Cardiac septum (tissue), 1 donor: ENCODE measurements around the gene GNRH2. TPM values are rescaled to one million over a fixed set of nuclear protein-coding genes. Genes with fewer than 3 reads are reported as not detected.
"Not testable (repeated sequence)": the region's sequence is repeated elsewhere in the genome, so short reads cannot be mapped to it uniquely, and the experiment has no call there.

Experiments
- DNase-seq: peaks from one replicate; pipeline ENCODE4 v3.0.0-alpha.2; 2020; ENCODE audit warnings: low spot score
- intact Hi-C: fragments of 100-400 bp; cut with DNase I; formaldehyde crosslinking; loops from one replicate; pipeline ENCODE4 v1.14.0; 2022
- long read RNA-seq: library from polyadenylated mRNA; unstranded; transcript quantifications from one replicate; pipeline ENCODE4 v2.0.0, GENCODE V29; 2021
- total RNA-seq: library from RNA; stranded (reverse); fragmentation: NEBNext Ultra II Directional; extraction: Animal tissue kit (Norgen Biotek cat#: 25700); gene quantifications from one replicate; pipeline ENCODE4 v1.2.1, GENCODE V29; 2021
- donor health status: DM: no; HTN: no; CAD: no.

GNRH2 gene
- total RNA-seq, result not detected
- long read RNA-seq, result 0 reads

GRCh38 chr20:3043322-3043721, at the start of gene GNRH2:
GNRH2 (plus strand) TSS chr20:3043622; CDS start chr20:3044415, 793 bp downstream.
- no peak for DNase-seq
- intact Hi-C loops, result no loop called here

GRCh38 chr20:2995796-2996195, 47.6 kb upstream of the GNRH2 start:
- intact Hi-C loops, result no loop called here
- DNase-seq, result no peak

GRCh38 chr20:2998728-2999127, 44.7 kb upstream of the GNRH2 start:
- intact Hi-C loops, result no loop called here

DNA sequence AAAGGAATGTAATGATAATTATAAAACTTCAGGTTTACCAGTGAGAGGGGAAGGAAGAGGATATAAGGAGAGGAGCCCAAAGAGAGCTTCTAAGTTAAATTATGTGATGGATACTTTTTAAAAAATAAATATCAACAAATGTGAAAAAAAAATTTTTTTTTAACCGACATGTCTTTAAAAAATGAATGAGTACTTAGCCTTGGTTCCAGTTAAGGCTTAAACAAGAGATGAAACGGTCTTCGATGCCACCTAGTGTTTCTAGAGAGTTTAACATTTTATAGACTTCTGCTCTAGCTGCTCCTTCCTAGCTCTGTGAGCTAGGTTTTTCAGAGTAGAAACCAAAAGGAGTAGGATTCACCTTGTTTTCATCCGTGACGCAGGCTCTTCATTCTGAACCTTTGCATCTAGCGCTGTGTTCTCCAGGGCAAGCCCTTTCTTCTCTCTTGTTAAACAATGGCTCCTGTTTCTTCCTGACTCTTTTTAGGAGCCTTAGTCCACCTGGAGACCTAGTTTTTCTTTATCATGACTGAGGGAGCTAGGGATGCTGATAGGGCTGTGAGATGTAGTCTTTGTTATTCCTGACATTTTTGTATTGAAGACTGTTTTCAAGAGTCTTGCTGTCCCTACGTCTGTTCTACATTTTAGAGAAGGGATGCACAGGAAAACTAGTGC, 42.4 kb upstream of the GNRH2 start:
- intact Hi-C loops, result loop anchor here (5.0 kb wide), 1 partner anchor 244 kb away; no protein-coding TSS in a partner anchor
- DNase-seq, result no peak

More at GRCh38 chr20:2998728-2999127, 44.7 kb upstream of the GNRH2 start:
- DNase-seq, result no peak

DNA sequence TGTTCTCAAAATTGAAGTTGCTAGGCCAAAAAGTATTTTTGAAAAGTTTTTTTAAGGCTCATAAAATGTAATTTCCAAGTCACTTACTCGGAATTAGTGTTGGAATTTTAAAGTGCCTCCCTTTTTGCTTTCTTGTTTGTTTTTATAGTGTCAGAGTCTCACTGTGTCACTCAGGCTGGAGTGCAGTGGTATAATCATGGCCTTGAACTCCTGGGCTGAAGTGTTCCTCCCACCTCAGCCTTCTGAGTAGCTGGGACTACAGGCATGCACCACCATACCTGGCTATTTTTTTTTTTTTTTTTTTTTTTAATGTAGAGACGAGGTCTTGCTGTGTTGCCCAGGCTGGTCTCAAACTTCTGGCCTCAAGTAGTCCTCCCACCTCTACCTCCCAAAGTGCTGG, 40.0 kb upstream of the GNRH2 start:
- intact Hi-C loops, result loop anchor here (5.0 kb wide), 1 partner anchor 246 kb away; no protein-coding TSS in a partner anchor
- DNase-seq, result no peak

- DNase-seq, result no peak
- intact Hi-C loops, result no loop called here
Measured at GRCh38 chr20:3010985-3011723, 32.3 kb upstream of the GNRH2 start.

- intact Hi-C loops, result no loop called here
- no peak for DNase-seq
Measured at GRCh38 chr20:3011752-3012151, 31.7 kb upstream of the GNRH2 start.

GRCh38 chr20:3013771-3014170, 29.7 kb upstream of the GNRH2 start:
- intact Hi-C loops, result no loop called here
- no peak for DNase-seq

DNA sequence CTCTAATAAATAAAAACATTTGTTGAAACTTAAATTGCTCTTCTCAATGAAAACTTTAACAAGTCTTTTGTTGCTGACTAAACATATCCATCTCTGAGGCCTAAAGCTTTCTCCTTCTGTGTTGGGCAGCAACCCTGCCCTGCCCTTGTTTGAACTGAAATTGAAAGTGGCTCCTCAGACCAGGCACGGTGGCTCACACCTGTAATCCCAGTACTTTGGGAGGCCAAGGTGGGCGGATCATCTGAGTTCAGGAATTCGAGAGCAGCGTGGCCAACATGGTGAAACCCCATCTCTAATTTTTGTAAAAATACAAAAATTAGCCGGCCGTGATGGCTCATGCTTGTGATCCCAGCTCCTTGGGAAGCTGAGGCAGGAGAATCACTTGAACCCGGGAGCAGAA, 29.2 kb upstream of the GNRH2 start:
- intact Hi-C loops, result no loop called here
- no peak for DNase-seq

DNA sequence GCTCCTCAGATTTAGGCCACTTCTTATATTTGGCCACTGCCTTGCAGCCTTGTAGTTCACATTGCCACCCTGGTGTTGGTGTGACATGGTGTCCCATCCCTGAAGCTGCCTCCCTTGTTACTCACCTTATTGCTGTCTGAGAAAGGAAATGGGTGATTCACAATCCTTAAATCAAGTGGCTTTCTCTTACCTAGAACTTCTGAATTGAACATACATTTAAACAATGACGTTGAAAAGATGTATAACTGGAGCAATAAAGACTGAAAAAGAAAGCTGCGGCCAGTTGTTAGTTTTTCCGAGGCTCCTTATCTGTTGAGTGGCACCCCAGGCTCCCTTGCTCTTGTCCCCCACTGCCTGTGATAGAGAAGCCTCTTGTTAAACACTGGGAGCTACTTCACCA, 28.8 kb upstream of the GNRH2 start:
- intact Hi-C loops, result no loop called here
- DNase-seq, result no peak

- intact Hi-C loops, DNase-seq: not testable (repeated sequence)
Measured at GRCh38 chr20:3015302-3015701, 28.1 kb upstream of the GNRH2 start.

DNA sequence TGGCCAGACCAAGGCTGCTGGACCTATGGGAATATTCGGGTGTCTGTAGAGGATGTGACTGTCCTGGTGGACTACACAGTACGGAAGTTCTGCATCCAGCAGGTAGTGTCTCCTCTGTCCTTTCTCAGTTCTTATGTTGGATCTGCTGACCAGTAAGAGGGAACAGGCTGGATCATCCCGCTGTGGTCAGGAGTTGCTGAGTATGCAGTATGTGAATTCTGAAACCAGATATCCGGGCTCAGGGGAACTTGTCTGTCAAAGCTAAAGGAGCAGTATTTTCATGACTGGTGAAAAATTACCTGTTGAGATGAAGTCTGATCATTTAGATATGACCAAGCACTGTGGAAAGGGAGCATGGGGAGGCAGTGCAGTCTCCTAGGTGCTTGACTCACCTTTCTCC, 22.1 kb upstream of the GNRH2 start:
- no peak for DNase-seq
- intact Hi-C loops, result no loop called here

- intact Hi-C loops, result no loop called here
- no peak for DNase-seq
Measured at GRCh38 chr20:3021777-3022176, 21.6 kb upstream of the GNRH2 start.

DNA sequence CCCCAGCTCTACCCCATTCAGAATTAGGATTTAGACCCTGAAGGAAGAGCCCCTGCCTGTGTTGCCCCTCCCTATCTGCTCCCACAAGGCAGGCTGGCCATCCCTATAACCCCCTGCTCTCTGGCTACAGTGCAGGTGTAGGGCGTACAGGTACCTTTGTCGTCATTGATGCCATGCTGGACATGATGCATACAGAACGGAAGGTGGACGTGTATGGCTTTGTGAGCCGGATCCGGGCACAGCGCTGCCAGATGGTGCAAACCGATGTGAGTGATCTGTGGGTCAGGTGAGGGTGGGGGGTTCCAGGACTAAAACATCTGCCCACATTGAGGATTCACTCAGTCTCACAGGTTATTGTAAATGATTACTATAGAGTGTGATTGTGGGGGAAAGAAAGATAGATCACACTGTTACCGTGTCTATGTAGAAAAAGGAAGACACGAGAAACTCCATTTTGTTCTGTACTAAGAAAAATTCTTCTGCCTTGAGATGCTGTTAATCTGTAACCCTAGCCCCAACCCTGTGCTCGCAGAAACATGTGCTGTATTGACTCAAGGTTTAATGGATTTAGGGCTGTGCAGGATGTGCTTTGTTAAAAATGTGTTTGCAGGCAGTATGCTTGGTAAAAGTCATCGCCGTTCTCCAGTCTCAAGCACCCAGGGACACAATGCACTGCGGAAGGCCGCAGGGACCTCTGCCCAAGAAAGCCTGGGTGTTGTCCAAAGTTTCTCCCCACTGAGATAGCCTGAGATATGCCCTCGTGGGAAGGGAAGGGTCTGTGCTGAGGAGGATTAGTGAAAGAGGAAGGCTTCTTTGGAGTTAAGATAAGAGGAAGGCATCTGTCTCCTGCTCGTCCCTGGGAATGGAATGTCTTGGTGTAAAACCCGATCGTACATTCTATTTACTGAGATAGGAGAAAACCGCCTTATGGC, 20.6 kb upstream of the GNRH2 start:
- intact Hi-C loops, result not testable (repeated sequence)

GRCh38 chr20:3027987-3028386, 15.4 kb upstream of the GNRH2 start:
- no peak for DNase-seq
- intact Hi-C loops, result no loop called here

More for the DNA sequence above, 20.6 kb upstream of the GNRH2 start:
- DNase-seq, result not testable (repeated sequence)

- intact Hi-C loops, result no loop called here
- DNase-seq, result no peak
Measured at GRCh38 chr20:3031524-3032147, 11.8 kb upstream of the GNRH2 start.

DNA sequence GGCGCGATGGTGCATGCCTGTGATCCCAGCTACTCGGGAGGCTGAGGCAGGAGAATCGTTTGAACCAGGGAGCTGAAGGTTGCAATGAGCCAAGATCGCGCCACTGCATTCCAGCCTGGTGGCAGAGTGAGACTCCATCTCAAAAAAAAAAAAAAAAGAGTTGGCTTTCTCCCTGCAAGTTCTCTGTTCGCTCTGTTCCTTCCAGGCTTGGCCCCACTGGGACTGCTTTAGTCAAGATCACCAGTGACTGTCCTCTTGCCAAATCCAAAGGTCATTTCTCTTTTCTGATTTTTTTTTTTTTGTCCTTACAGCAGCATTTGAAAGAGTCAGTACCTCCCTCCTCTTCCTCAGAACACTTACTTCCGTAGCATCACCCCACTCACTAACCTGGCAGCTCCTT, 10.8 kb upstream of the GNRH2 start:
- DNase-seq, result no peak
- intact Hi-C loops, result no loop called here

DNA sequence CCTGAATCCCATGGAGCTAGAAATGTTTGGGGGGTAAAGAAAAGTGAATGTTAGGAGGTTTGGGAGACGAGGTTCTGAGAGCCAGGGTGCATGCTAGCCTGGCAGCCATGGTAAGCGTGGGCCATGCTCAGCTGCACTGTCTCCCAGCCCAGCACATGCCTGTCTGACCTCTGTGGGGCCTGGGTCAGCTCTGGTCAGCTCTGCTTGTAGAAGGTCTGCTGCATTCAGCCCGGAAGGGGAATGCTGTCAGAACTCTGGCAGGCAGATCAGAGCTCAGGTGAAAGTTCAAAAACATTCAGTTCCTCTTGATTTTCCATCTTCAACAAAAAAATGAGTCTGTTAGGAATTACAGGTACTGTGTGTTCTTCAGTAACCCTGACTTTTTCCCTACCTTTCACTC, 5.8 kb upstream of the GNRH2 start:
- no peak for DNase-seq
- intact Hi-C loops, result no loop called here

- no peak for DNase-seq
Measured at GRCh38 chr20:3038454-3038853, 5.0 kb upstream of the GNRH2 start.

DNA sequence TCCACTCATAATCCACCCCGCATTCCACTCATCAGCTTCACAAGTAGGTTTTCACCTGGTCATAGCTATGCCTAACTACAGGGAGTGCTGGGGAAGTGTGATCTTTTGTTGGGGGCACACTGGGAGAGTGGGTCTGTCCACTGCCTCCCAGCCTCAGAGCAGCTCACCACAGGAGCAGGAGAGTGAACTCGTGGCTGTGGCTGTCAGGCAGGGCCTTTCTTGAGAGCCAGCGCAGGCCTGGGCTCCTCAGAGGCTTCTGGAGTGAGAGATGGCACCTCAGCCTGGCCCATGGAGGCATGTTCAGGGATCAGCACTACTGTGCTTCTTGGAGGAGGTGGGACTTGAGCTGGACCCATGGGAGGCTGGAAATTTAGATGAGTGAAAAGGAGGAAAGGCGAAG, 4.0 kb upstream of the GNRH2 start:
- no peak for DNase-seq
- intact Hi-C loops, result no loop called here

More at GRCh38 chr20:3038454-3038853, 5.0 kb upstream of the GNRH2 start:
- intact Hi-C loops, result no loop called here
